ENCODE data around the gene EEF1AKMT4. TPM values are rescaled to one million over a fixed set of nuclear protein-coding genes. Genes with fewer than 3 reads are reported as not detected.

The EEF1AKMT4 gene
- total RNA-seq, 2 experiments from 2014 or later, result 18.8 TPM

DNA sequence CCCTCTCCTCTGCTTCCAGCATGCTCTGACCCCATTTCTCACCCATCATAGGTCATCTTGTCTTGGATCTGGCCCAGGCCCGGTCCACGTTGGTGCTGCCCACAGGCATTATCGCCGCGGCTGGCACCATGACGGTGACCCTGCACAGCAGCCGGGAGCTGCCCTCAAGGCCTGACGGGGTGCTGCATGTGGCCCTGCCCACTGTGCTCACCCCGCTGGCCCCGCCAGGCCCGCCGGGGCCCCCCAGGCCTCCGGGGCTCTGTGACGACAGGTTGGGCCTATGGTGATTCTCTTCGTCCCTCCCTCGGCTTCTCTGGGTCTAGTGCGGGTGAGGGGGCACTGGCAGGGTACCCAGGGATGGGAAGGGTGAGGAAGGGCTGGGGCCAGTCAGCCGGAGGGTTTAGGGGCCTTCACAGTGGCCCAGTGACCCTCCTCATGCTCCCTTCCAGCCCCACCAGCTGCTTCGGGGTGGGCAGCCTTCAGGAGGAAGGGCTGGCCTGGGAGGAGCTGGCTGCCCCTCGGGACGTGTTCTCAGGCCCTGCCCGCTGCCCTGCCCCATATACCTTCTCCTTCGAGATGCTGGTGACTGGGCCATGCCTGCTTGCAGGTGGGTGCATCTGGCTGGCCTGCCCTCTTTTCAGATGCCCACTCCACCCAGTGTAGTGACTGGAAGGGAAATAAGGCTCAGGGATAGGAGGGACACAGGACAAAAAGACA is 16.2 kb upstream of the EEF1AKMT4 start:
- DNase-seq (ENCODE audit: low spot score), result no peak
- TF ChIP-seq, protein P1, sequence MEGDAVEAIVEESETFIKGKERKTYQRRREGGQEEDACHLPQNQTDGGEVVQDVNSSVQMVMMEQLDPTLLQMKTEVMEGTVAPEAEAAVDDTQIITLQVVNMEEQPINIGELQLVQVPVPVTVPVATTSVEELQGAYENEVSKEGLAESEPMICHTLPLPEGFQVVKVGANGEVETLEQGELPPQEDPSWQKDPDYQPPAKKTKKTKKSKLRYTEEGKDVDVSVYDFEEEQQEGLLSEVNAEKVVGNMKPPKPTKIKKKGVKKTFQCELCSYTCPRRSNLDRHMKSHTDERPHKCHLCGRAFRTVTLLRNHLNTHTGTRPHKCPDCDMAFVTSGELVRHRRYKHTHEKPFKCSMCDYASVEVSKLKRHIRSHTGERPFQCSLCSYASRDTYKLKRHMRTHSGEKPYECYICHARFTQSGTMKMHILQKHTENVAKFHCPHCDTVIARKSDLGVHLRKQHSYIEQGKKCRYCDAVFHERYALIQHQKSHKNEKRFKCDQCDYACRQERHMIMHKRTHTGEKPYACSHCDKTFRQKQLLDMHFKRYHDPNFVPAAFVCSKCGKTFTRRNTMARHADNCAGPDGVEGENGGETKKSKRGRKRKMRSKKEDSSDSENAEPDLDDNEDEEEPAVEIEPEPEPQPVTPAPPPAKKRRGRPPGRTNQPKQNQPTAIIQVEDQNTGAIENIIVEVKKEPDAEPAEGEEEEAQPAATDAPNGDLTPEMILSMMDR (conservative IDR thresholded peaks at IDR 0.05; ENCODE audit: low read length), result no peak
- TF ChIP-seq EZH2phosphoT487 (IDR thresholded peaks at IDR 0.05; ENCODE audit: borderline replicate concordance, low read depth, low read length), result no peak
- Histone ChIP-seq H3K4me3 (ENCODE audit: low read depth, low read length, poor library complexity, severe bottlenecking) (no peak overlapping the region), H2AFZ (ENCODE audit: low read length) (no peak overlapping the region), H3K9me3 (ENCODE audit: low read length) (no peaks in the 10 kb centered on the region), H3K79me2 (ENCODE audit: insufficient read depth, low read depth, low read length) (no peaks in the 10 kb centered on the region), H3K27ac (ENCODE audit: low read depth, low read length, poor library complexity, severe bottlenecking) (no peak overlapping the region), H3K9me2 (ENCODE audit: insufficient read depth, low read length) (no peaks in the 10 kb centered on the region), H3K4me2 (ENCODE audit: low read length) (no peak overlapping the region), H3K4me1 (ENCODE audit: insufficient read depth, low read length, poor library complexity, severe bottlenecking) (peaks cover 14% of the 10 kb centered on the region), H4K20me1 (ENCODE audit: insufficient read depth, low read length) (no peaks in the 10 kb centered on the region), H3K36me3 (ENCODE audit: insufficient read depth, low read length) (no peaks in the 10 kb centered on the region)
- BruUV-seq (replicated peaks), result no TSS peak
- CTCF ChIA-PET (ENCODE audit: unreplicated experiment), result no interaction called here
- POLR2A ChIA-PET, result no interaction called here
- intact Hi-C loops (cut with micrococcal nuclease; ENCODE audit: unreplicated experiment), result no loop called here

DNA sequence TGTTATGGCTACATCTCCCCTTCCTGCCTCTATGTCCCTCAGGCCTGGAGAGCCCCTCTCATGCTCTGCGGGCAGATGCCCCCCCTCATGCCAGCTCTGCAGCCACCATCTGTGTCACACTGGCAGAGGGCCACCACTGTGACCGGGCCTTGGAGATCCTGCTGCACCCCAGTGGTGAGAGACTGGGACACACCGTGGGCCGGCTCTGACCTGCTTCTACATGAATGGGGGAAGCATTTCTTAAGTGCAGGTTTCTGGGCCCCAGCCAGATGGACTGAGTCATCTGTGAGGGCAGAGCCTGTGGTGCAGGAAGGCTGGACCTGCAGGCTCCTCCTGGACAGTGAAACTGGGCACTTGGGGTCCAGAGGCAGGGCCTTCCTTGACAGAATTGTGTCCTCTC is 15.2 kb upstream of the EEF1AKMT4 start:
- Histone ChIP-seq H3K4me1 (ENCODE audit: insufficient read depth, low read length, poor library complexity, severe bottlenecking) (peaks cover 14% of the 10 kb centered on the region), H4K20me1 (ENCODE audit: insufficient read depth, low read length) (no peaks in the 10 kb centered on the region), H3K4me3 (ENCODE audit: low read depth, low read length, poor library complexity, severe bottlenecking) (no peak overlapping the region), H3K9me2 (ENCODE audit: insufficient read depth, low read length) (no peaks in the 10 kb centered on the region), H2AFZ (ENCODE audit: low read length) (no peak overlapping the region), H3K27ac (ENCODE audit: low read depth, low read length, poor library complexity, severe bottlenecking) (no peak overlapping the region), H3K79me2 (ENCODE audit: insufficient read depth, low read depth, low read length) (no peaks in the 10 kb centered on the region), H3K9me3 (ENCODE audit: low read length) (no peaks in the 10 kb centered on the region), H3K4me2 (ENCODE audit: low read length) (no peak overlapping the region), H3K36me3 (ENCODE audit: insufficient read depth, low read length) (no peaks in the 10 kb centered on the region)
- POLR2A ChIA-PET, result no interaction called here
- peak; percentile 14 for DNase-seq (ENCODE audit: low spot score)
- TF ChIP-seq, protein P1 (conservative IDR thresholded peaks at IDR 0.05; ENCODE audit: low read length), result 0 out of 2 replicates have a peak, but pooled peaks have one; percentile 30
- no peak for TF ChIP-seq EZH2phosphoT487 (IDR thresholded peaks at IDR 0.05; ENCODE audit: borderline replicate concordance, low read depth, low read length)
- intact Hi-C loops (cut with micrococcal nuclease; ENCODE audit: unreplicated experiment), result no loop called here
- CTCF ChIA-PET (ENCODE audit: unreplicated experiment), result no interaction called here
- no TSS peak for BruUV-seq (replicated peaks)

DNA sequence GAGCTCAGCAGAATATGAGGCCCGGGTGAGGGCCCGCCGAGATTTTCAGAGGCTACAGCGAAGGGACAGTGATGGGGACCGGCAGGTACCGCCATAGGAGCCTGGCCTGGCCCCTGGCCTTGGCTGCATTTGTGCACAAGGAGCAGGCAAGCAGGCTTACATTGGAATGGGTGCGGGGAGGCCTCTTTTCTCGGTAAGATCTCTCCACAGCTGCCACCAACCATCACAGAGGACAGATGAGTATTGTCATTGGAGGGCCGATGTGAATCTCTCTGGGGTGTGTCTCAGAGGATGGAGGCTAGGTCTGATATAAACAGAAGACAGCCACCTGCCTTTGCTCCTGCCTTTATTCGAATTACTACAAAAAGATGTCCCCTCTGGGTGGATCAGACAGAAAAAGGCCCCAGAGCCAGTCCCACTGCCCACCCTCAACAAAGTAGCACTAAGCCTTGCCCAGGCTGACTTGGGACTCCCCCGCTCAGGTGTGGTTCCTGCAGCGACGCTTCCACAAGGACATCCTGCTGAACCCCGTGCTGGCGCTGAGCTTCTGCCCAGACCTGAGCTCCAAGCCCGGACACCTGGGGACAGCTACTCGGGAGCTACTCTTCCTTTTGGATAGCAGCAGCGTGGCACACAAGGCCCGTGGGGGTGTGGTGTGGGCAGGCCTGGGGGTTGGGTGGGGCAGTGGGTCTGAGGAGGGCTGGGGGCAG is 14.6 kb upstream of the EEF1AKMT4 start:
- Histone ChIP-seq H3K79me2 (ENCODE audit: insufficient read depth, low read depth, low read length) (no peaks in the 10 kb centered on the region), H3K9me2 (ENCODE audit: insufficient read depth, low read length) (no peaks in the 10 kb centered on the region), H4K20me1 (ENCODE audit: insufficient read depth, low read length) (no peaks in the 10 kb centered on the region), H3K4me3 (ENCODE audit: low read depth, low read length, poor library complexity, severe bottlenecking) (no peak overlapping the region), H2AFZ (ENCODE audit: low read length) (no peak overlapping the region), H3K27ac (ENCODE audit: low read depth, low read length, poor library complexity, severe bottlenecking) (no peak overlapping the region), H3K4me1 (ENCODE audit: insufficient read depth, low read length, poor library complexity, severe bottlenecking) (peaks cover 8% of the 10 kb centered on the region), H3K9me3 (ENCODE audit: low read length) (no peaks in the 10 kb centered on the region), H3K36me3 (ENCODE audit: insufficient read depth, low read length) (no peaks in the 10 kb centered on the region), H3K4me2 (ENCODE audit: low read length) (no peak overlapping the region)
- TF ChIP-seq, protein P1 (conservative IDR thresholded peaks at IDR 0.05; ENCODE audit: low read length), result no peak
- TF ChIP-seq EZH2phosphoT487 (IDR thresholded peaks at IDR 0.05; ENCODE audit: borderline replicate concordance, low read depth, low read length), result no peak
- intact Hi-C loops (cut with micrococcal nuclease; ENCODE audit: unreplicated experiment), result no loop called here
- POLR2A ChIA-PET, result no interaction called here
- no TSS peak for BruUV-seq (replicated peaks)
- no peak for DNase-seq (ENCODE audit: low spot score)
- CTCF ChIA-PET (ENCODE audit: unreplicated experiment), result no interaction called here
